H9 (cell line): ENCODE data around the gene GPR68. TPM values are rescaled to one million over a fixed set of nuclear protein-coding genes. Genes with fewer than 3 reads are reported as not detected.

Experiments used
- DNase-seq: peaks from one replicate; pipeline ENCODE4 v3.0.0-alpha.2; 2017
- H2AFZ ChIP-seq: one replicate; pipeline ENCODE4 v1.6.1; 2013; ENCODE audit warnings: mild to moderate bottlenecking, low read length, control low read depth, moderate library complexity
- H2AK5ac ChIP-seq: 2 replicates; pipeline ENCODE4 v1.6.1; 2013; ENCODE audit warnings: low read length, control low read depth, mixed read lengths; ENCODE audit not compliant: insufficient read length
- H2BK120ac ChIP-seq: one replicate; pipeline ENCODE4 v1.6.1; 2013; ENCODE audit warnings: low read depth, mild to moderate bottlenecking, low read length, control low read depth, inconsistent platforms; ENCODE audit not compliant: poor library complexity, severe bottlenecking
- H2BK12ac ChIP-seq: 2 replicates; pipeline ENCODE4 v1.6.1; 2013; ENCODE audit warnings: low read length, control low read depth, mixed read lengths, low read depth; ENCODE audit not compliant: insufficient read length
- H2BK15ac ChIP-seq: 2 replicates; pipeline ENCODE4 v1.6.1; 2013; ENCODE audit warnings: low read depth, low read length, control low read depth
- H2BK20ac ChIP-seq: one replicate; pipeline ENCODE4 v1.6.1; 2013; ENCODE audit warnings: low read depth, mild to moderate bottlenecking, low read length, control low read depth, inconsistent platforms; ENCODE audit not compliant: poor library complexity, severe bottlenecking
- H2BK5ac ChIP-seq: 2 replicates; pipeline ENCODE4 v1.6.1; 2013; ENCODE audit warnings: low read length, control low read depth, mixed read lengths; ENCODE audit not compliant: insufficient read length
- H3K14ac ChIP-seq: 2 replicates; pipeline ENCODE4 v1.6.1; 2013; ENCODE audit warnings: low read length, control low read depth; ENCODE audit not compliant: insufficient read depth
- H3K18ac ChIP-seq: 2 replicates; pipeline ENCODE4 v1.6.1; 2013; ENCODE audit warnings: low read depth, mild to moderate bottlenecking, mixed read lengths, low read length, control low read depth; ENCODE audit not compliant: insufficient read length
- H3K23ac ChIP-seq: 2 replicates; pipeline ENCODE4 v1.6.1; 2013; ENCODE audit warnings: low read length, control low read depth, mixed read lengths, low read depth; ENCODE audit not compliant: insufficient read length
- H3K23me2 ChIP-seq: 2 replicates; pipeline ENCODE4 v1.6.1; 2013; ENCODE audit warnings: low read depth, mild to moderate bottlenecking, mixed read lengths, low read length, control low read depth; ENCODE audit not compliant: insufficient read length, poor library complexity, severe bottlenecking
- H3K27ac ChIP-seq: 2 replicates; pipeline ENCODE4 v1.5.1; 2013; ENCODE audit warnings: low read length, control low read depth, mixed read lengths, low read depth; ENCODE audit not compliant: insufficient read length
- H3K27me3 ChIP-seq: 2 replicates; pipeline ENCODE4 v1.6.1; 2013; ENCODE audit warnings: low read length, control low read depth, inconsistent platforms; ENCODE audit not compliant: insufficient read depth
- H3K4ac ChIP-seq: 2 replicates; pipeline ENCODE4 v1.6.1; 2013; ENCODE audit warnings: low read depth, mild to moderate bottlenecking, control low read depth, inconsistent platforms, low read length, moderate library complexity
- H3K4me1 ChIP-seq: 2 replicates; pipeline ENCODE4 v1.6.1; 2013; ENCODE audit warnings: low read length, control low read depth, inconsistent platforms; ENCODE audit not compliant: insufficient read depth
- H3K4me2 ChIP-seq: 2 replicates; pipeline ENCODE4 v1.6.1; 2013; ENCODE audit warnings: low read length, control low read depth, mixed read lengths; ENCODE audit not compliant: insufficient read length, insufficient read depth
- H3K56ac ChIP-seq: 2 replicates; pipeline ENCODE4 v1.6.1; 2013; ENCODE audit warnings: low read depth, mild to moderate bottlenecking, mixed read lengths, low read length, control low read depth; ENCODE audit not compliant: insufficient read length
- H3K79me1 ChIP-seq: 2 replicates; pipeline ENCODE4 v1.6.1; 2013; ENCODE audit warnings: low read depth, mild to moderate bottlenecking, moderate library complexity, low read length, control low read depth, inconsistent platforms; ENCODE audit not compliant: insufficient read depth, poor library complexity, severe bottlenecking
- H3K79me2 ChIP-seq: 2 replicates; pipeline ENCODE4 v1.6.1; 2013; ENCODE audit warnings: low read length, control low read depth, inconsistent platforms; ENCODE audit not compliant: insufficient read depth
- H3K9ac ChIP-seq: 2 replicates; pipeline ENCODE4 v1.6.1; 2013; ENCODE audit warnings: low read length, control low read depth, mixed read lengths; ENCODE audit not compliant: insufficient read length; ENCODE audit errors: extremely low read depth
- H3K9me3 ChIP-seq: one replicate; pipeline ENCODE4 v1.6.1; 2013; ENCODE audit warnings: low read depth, low read length, inconsistent platforms; ENCODE audit not compliant: control insufficient read depth
- H3T11ph ChIP-seq: one replicate; pipeline ENCODE4 v1.6.1; 2013; ENCODE audit warnings: mild to moderate bottlenecking, low read length, control low read depth, inconsistent platforms
- H4K20me1 ChIP-seq: one replicate; pipeline ENCODE4 v1.6.1; 2013; ENCODE audit not compliant: control insufficient read depth, insufficient read length, insufficient read depth
- H4K5ac ChIP-seq: 2 replicates; pipeline ENCODE4 v1.6.1; 2013; ENCODE audit warnings: low read depth, mild to moderate bottlenecking, mixed read lengths, low read length, control low read depth; ENCODE audit not compliant: insufficient read length
- H4K8ac ChIP-seq: replicated peaks from 2 replicates; pipeline ENCODE4 v1.6.1; 2013; ENCODE audit warnings: low read length, control low read depth, mixed read lengths, low read depth; ENCODE audit not compliant: insufficient read length
- H4K91ac ChIP-seq: 2 replicates; pipeline ENCODE4 v1.6.1; 2013; ENCODE audit warnings: low read depth, mild to moderate bottlenecking, moderate library complexity, mixed read lengths, low read length, control low read depth; ENCODE audit not compliant: insufficient read length
- H3K27ac Mint-ChIP-seq, 3 experiments: 2 replicates in 2 of 3; 3 replicates in 1 of 3; pipeline ENCODE4 v1.8.0; 2020 to 2021; ENCODE audit warnings: mixed read lengths in 3 of 3, mild to moderate bottlenecking in 1 of 3, moderate library complexity in 1 of 3
- H3K27me3 Mint-ChIP-seq: 2 replicates; pipeline ENCODE4 v1.8.0; 2021; ENCODE audit warnings: low read depth, mild to moderate bottlenecking, moderate library complexity, mixed read lengths
- H3K36me3 Mint-ChIP-seq, 3 experiments: 2 replicates in 2 of 3; 3 replicates in 1 of 3; pipeline ENCODE4 v1.8.0; 2020 to 2021; ENCODE audit warnings: low read depth in 3 of 3, mixed read lengths in 3 of 3; ENCODE audit not compliant: insufficient read depth in 1 of 3
- H3K4me1 Mint-ChIP-seq, 2 experiments: 2 replicates each; pipeline ENCODE4 v1.8.0; 2020; ENCODE audit warnings: mixed read lengths in 2 of 2
- H3K4me3 Mint-ChIP-seq, 2 experiments: 2 replicates in 1 of 2; 3 replicates in 1 of 2; pipeline ENCODE4 v1.8.0; 2020 to 2021; ENCODE audit warnings: mild to moderate bottlenecking in 2 of 2, mixed read lengths in 2 of 2, moderate library complexity in 1 of 2
- H3K9me3 Mint-ChIP-seq, 2 experiments: 2 replicates in 1 of 2; 3 replicates in 1 of 2; pipeline ENCODE4 v1.8.0; 2020; ENCODE audit warnings: mild to moderate bottlenecking in 2 of 2, mixed read lengths in 2 of 2, moderate library complexity in 1 of 2
- WGBS: extraction: QIAGEN DNeasy Blood & Tissue Kit; methylation state at CpG from one replicate; pipeline ENCODE4 v1.1.7; 2013; ENCODE audit warnings: missing lambda C conversion rate, low lambda C conversion rate, mixed read lengths; ENCODE audit not compliant: insufficient read length; ENCODE audit errors: extremely low coverage; 5-methylcytosine and 5-hydroxymethylcytosine counted together
- total RNA-seq: library from RNA; stranded (reverse); gene quantifications from 2 replicates; pipeline ENCODE4 v1.2.1, GENCODE V29; 2021
- TF ChIP-seq, protein P1 (sequence below): fragments of 200-600 bp; sonication (generic); conservative IDR thresholded peaks from 3 replicates; pipeline ENCODE4 v1.8.0; 2021; ENCODE audit warnings: antibody characterized with exemption, mild to moderate bottlenecking

Gene GPR68
- total RNA-seq, 1 experiment from 2014 or later = 0.33 TPM

DNA sequence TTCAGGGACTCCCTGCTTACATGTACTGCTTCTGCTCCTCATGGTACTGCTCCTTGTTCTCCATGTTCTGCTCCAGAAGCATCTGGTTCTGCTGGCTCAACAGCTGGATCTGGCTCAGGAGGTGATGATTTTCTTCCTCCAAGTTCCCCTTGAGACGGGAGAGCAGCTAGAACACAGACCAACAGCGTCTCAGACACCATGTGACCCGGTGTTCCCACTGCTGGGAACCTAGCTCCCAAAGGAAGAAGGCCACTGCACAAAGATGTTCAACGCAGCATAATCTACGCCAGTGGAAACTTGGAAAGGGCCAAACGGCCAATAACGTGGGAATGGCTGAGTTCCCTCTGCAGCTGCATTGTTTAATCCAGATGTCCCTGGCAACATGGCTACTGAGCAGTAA, 49.6 kb upstream of the GPR68 start:
- Histone ChIP-seq H3K56ac (no peak overlapping the region), H3K4me1 (no peaks in the 10 kb centered on the region), H2AFZ (no peak overlapping the region), H3K9ac (no peak overlapping the region), H4K20me1 (peaks cover 2% of the 10 kb centered on the region), H3K27ac (no peak overlapping the region), H3K4me2 (no peak overlapping the region), H3T11ph (no peak overlapping the region), H3K18ac (no peak overlapping the region), H4K8ac (no peak overlapping the region), H2BK5ac (no peak overlapping the region), H3K79me1 (no peaks in the 10 kb centered on the region), H2BK12ac (no peak overlapping the region), H2AK5ac (no peak overlapping the region), H3K23ac (no peak overlapping the region), H3K23me2 (no peaks in the 10 kb centered on the region), H2BK20ac (no peak overlapping the region), H3K9me3 (no peaks in the 10 kb centered on the region), H3K27me3 (no peaks in the 10 kb centered on the region), H4K91ac (no peak overlapping the region), H4K5ac (no peak overlapping the region), H2BK120ac (no peak overlapping the region), H2BK15ac (no peak overlapping the region), H3K14ac (no peak overlapping the region), H3K79me2 (no peaks in the 10 kb centered on the region), H3K4ac (no peak overlapping the region)
- WGBS = no CpG with 5 or more reads among the region's 7 CpGs
- H3K4me3 Mint-ChIP-seq = no peak overlapping the region
- H3K36me3 Mint-ChIP-seq = peaks cover 34 to 89% (median 53%) of the 10 kb centered on the region in 3 experiments; a peak in 6 of 7 replicates
- TF ChIP-seq, protein P1, sequence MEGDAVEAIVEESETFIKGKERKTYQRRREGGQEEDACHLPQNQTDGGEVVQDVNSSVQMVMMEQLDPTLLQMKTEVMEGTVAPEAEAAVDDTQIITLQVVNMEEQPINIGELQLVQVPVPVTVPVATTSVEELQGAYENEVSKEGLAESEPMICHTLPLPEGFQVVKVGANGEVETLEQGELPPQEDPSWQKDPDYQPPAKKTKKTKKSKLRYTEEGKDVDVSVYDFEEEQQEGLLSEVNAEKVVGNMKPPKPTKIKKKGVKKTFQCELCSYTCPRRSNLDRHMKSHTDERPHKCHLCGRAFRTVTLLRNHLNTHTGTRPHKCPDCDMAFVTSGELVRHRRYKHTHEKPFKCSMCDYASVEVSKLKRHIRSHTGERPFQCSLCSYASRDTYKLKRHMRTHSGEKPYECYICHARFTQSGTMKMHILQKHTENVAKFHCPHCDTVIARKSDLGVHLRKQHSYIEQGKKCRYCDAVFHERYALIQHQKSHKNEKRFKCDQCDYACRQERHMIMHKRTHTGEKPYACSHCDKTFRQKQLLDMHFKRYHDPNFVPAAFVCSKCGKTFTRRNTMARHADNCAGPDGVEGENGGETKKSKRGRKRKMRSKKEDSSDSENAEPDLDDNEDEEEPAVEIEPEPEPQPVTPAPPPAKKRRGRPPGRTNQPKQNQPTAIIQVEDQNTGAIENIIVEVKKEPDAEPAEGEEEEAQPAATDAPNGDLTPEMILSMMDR = no peak
- no peak for DNase-seq
- H3K9me3 Mint-ChIP-seq = no peaks in the 10 kb centered on the region
- no peaks in the 10 kb centered on the region for H3K4me1 Mint-ChIP-seq
- H3K27ac Mint-ChIP-seq = no peak overlapping the region
- H3K27me3 Mint-ChIP-seq = no peaks in the 10 kb centered on the region
